Uterus (tissue), 2 donors: ENCODE results near the gene SDK2.

Experiments used
- CTCF ChIP-seq, 4 experiments: fragments of 200-600 bp in 2 of 4; fragments of 450-650 bp in 2 of 4; sonication (generic) in 2 of 4; IDR thresholded peaks; one replicate each; pipeline ENCODE4 v1.5.1; 2016 to 2019; ENCODE audit warnings: antibody characterized with exemption in 4 of 4, mild to moderate bottlenecking in 2 of 4, moderate library complexity in 1 of 4
- POLR2A ChIP-seq, 2 donors: fragments of 450-650 bp; IDR thresholded peaks; one replicate each; pipeline ENCODE4 v1.6.1; 2016; ENCODE audit warnings: antibody characterized with exemption in 2 of 2, mild to moderate bottlenecking in 1 of 2, moderate library complexity in 1 of 2

- no peak for TF ChIP-seq CTCF (IDR thresholded peaks at IDR 0.05)
- TF ChIP-seq POLR2A (IDR thresholded peaks at IDR 0.05), result no peak
Observed at GRCh38 chr17:73492125-73492820, 152.0 kb downstream of the SDK2 start.
